ENCODE results near the gene DERA.
"Not testable (repeated sequence)": the region's sequence is repeated elsewhere in the genome, so short reads cannot be mapped to it uniquely, and the experiment has no call there.

Gene DERA

GRCh38 chr12:15910468-15910863, 666 bp upstream of the DERA start:
- no peak for DNase-seq

GRCh38 chr12:15911931-15912330, 799 bp downstream of the DERA start:
- not testable (repeated sequence) for DNase-seq

DNA sequence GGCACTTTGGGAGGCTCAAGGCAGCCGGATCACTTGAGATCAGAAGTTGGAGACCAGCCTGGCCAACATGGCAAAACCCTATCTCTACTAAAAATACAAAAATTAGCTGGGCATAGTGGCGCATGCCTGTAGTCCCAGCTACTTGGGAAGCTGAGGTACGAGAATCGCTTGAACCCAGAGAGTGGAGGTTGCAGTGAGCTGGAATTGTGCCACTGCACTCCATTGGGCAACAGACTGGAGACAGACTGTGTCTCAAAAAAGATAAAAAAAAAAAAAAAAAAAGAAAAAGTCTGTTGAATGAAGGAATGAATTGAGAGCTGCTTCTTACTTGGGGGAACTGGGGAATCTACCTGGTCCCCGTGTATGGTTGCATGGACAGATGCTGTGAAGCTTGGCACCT, 3.0 kb downstream of the DERA start:
- DNase-seq, result not testable (repeated sequence)

DNA sequence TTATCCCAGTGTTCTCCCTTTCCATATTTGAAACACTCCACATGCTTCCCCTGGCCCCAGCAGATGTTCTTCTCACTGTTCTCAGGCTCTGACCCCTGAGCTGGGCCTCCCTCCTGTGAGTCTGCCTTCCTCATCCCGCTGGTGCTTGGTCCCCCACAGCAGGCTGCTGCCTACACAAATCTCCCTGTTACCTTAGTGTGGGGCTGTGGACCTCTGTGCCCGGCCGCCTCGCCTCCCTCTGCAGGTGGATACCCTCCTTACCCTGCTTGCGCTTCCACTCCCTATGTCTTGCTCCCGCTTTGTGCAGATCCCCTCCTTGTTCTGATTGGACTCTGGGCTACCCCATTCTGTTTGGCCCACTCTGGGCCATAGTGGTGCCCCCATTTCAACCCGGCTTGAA, 6.9 kb downstream of the DERA start:
- DNase-seq, result no peak

DNA sequence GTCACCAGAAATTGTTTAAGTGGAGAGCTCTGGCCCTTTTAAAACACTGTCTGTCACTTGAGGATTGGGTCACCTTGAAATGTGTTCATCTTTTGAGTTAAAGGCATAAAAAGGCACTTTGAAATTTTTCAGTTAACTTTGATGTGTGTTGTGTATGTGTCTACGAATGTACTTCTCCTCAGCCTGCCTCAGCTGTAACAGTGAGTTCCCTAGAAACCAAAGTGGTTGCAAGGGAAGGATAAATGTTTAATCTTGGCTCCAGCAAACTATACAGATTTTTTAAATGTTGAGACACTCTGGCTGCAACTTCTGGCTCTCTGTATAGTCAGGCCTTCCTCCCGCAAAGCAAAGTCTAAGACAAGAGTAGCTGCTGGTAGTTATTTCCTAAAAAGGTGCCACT, 8.3 kb downstream of the DERA start:
- no peak for DNase-seq

DNA sequence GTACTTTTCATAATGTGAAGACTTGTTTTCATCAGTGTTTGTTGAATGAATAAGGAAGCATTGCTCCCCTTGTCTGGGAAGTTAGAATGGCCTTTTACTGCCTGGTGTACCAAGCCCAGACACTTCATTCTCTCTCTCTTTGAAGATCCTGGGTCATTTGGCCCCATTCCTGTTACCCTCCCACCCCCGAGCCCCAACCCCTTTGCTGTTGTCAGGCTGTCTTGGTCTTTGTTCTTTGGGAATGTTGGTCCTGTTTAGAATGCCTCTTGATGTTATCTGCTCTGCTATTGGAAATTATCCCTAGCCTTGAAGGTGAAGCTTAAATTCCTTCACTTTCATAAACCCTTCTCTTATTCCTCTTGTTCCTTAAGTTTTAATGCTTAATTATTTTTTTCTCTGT, 13.8 kb downstream of the DERA start:
- DNase-seq, result no peak

DNA sequence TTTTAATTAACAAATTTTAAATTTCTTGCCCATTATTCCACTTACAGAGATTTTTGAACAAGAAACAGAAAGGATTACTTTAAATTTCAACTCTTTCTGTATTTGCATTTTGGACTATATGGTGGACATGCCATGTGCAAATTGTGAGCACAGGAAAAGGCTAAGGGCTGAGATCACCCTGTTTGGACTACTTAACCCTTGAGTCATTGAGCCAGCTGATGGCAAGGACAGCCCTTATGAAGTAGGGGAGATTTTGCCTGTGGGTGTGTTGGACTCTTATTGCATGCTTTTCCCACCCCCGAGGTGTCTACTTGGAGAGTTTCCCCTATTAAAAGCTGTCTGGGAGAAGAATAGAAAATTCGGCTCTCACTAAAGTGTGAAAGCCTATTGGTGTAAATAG, 17.2 kb downstream of the DERA start:
- DNase-seq, result no peak

DNA sequence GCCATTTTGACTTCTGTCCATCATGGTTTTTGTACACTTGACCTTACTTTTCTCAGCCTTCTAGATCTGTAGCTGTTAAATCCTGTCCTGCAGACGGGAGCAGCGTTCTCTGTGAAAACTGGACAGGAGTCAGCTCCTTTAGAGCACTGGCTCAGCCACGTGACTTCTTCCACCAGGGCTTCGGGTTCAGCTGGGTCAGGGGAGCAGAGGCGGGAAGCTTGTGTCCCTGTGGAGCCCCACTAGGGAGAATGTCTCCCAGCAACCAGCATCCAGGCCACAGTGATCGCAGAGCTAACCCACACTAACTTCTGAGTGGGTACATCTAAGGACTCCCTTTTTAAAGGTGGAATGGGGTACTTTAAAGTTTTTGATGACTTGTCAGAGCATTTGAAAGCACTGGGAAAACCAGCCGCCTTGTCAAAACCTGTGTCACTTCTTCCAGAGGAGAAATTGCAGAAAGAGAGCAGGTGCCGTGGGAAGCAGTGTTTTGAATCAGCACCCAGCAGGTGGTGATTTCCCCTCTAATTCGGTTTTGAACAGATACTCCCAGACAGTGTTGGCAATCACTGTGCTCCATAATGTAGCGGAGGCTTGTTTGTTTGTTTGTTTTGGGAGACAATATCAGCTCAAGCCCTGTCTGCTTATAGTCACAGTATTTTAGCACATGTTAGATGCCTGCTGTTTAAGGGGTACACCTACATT, 17.9 kb downstream of the DERA start:
- no peak for DNase-seq

- DNase-seq, result no peak
These were observed 20.5 kb downstream of the DERA start for GRCh38 chr12:15931590-15932053.

DNA sequence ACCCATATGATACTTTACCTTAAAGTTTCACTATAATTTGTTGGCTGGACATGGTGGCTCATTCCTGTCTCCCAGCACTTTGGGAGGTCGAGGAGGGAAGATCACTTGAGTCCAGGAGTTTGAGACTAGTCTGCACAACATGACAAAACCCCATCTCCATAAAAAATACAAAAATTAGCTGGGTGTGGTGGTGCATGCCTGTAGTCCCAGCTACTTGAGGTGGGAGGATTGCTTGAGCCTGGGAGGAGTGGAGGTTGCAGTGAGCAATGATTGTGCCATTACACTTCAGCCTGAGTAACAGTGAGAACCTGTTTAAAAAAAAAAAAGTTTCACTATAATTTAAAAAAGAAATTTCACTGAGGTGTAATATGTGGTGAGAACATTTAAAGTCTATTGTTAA, 21.2 kb downstream of the DERA start:
- DNase-seq, result no peak

GRCh38 chr12:15932971-15933370, 21.8 kb downstream of the DERA start:
- DNase-seq, result no peak

DNA sequence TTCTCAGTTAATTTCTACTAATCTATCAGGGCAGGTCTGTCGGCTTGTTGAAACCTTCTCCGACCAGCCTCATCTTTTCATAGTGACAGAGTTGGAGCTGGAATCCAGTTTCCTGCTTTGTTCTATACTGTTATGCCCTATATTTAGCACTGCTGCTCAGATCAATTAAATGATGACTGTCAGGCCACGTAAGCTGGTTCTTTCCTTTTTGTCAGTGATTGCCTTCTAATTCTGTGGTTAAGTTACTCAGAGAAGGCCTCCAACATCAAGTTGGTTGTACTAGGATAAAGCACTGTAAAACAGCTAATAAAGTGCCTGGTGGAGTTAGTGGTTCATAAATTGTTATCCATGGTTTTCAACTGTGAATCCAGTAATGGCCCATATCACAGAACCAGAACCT, 22.6 kb downstream of the DERA start:
- no peak for DNase-seq

GRCh38 chr12:15936751-15937150, 25.6 kb downstream of the DERA start:
- no peak for DNase-seq

DNA sequence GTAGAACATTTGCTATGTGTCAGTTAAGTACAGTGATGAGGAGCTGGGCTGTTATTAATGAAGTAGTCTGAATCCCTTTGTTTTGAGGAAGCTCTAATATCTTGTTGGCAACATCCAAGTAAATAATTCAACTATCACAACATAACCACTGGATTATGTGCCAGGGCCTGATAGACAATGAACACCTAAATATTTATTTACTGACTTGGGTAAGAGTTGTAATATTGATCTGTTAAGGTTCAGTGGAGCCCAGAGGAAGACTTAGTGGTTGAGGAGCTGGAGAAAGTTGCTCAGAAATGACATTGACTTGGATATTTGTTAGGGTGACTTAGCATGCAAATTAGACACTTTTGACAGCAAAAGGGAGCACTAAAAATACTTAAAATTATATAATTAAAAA, 26.8 kb downstream of the DERA start:
- no peak for DNase-seq

DNA sequence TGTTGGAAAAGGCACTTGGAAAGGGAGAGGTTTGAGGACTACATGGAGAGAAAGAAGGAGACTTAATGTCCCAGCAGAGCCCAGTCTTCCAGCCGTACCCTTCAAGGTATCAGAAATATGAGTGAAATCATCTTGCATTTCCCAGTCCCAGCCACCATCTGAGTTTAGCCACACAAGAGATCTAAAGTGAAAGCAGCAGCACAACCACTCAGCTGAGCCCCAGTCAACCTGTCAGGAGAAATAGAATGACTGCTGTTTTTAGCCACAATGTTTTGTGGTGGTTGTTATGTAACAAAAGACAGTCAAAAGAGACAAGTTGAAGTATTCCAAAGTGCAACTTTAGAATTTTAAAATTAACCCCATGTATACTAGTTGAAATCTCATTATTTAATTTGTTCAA, 28.0 kb downstream of the DERA start:
- DNase-seq, result no peak

GRCh38 chr12:15942475-15942874, 31.3 kb downstream of the DERA start:
- DNase-seq, result no peak

- not testable (repeated sequence) for DNase-seq
These were observed 32.4 kb downstream of the DERA start for GRCh38 chr12:15943519-15943918.

GRCh38 chr12:15948461-15948860, 37.3 kb downstream of the DERA start:
- not testable (repeated sequence) for DNase-seq

GRCh38 chr12:15955281-15955680, 44.1 kb downstream of the DERA start:
- no peak for DNase-seq

GRCh38 chr12:15956010-15956409, 44.9 kb downstream of the DERA start:
- DNase-seq, result no peak

- DNase-seq, result no peak
These were observed 45.5 kb downstream of the DERA start for GRCh38 chr12:15956413-15957185.

DNA sequence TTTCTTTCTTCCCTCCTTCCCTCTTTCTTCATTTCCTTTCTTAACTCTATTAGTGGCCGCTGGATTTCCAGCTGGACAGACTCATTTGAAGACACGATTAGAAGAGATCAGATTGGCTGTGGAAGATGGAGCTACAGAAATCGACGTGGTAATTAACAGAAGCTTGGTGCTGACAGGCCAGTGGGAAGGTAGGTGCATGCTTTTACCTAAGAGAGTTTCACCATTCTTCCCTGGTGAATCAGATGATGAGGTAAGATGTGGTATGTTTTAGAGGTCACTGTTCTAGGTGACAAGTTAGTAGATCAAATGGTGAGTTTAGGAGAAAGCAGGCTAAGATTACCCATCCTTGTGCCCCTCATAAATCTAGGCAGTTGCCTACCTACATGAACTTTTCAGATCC, 51.6 kb downstream of the DERA start:
- DNase-seq, result no peak

DNA sequence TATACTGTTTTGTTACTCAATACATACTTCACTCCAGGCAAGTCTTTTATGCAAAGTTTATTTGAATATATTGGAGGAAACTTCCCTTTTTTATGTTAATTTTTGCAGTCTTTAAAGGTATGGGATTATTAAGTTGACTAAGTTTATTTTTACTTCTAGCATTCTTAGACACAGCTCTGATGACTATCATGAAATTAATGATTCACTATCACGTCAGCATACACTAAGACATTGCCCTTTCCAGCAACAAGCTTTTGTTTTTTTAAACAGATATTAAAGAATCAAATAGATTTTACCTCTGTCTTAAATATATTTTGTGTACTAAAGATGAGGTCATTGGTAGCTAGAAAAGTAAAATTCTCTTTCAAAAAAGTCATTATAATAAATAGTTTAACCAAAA, 52.1 kb downstream of the DERA start:
- DNase-seq, result no peak

- no peak for DNase-seq
These were observed 55.3 kb downstream of the DERA start for GRCh38 chr12:15966426-15966825.

- not testable (repeated sequence) for DNase-seq
These were observed 55.9 kb downstream of the DERA start for GRCh38 chr12:15967053-15967452.
